ENCODE measurements around the gene NTRK2.

NTRK2 gene

DNA sequence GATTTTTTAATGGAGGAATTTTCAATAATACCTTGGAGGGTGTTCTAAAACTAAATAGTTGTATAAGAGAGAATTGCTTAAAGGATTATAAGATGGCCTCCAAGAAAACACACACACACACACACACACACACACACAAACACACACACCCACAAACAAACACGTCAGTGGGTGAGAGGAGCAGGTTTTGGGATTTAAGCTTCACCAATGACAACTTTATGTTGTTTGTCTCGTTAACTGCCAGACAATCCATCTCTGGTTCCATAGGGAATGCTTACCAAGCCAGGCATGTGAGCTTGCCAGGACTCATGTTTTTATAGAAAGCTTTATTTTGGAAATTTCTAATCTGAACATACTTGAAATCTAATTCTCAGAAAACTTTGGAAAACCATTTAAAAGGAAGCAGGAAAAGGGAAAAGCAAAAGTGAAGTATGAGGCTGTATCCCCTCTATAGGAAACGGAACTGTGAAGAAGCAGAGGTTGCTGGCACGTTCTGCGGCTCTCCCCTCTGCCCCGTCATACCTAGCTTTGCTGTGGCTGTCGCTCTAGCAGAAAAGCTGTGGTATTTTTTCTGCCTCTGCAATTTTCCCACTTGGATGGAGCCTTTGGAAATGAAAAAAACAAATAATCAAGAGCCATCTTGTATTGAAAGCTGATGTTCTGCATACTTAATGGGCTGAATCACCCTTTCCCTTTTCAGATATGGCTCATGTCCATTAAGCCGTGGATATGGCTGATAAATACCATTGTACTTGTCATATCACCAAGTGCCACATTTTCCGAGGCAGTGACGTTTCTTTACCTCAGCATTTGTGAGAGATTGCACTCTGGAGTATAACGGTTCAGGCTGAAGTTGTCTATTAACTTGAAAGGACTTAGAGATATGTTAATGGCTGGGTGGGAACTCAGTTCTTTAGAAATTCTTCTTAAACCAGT lies 112.7 kb downstream of the NTRK2 start:
- H3K4me3 ChIP-seq (ENCODE audit: low read depth, low read length): no peak overlapping the region
- TF ChIP-seq, protein P1, sequence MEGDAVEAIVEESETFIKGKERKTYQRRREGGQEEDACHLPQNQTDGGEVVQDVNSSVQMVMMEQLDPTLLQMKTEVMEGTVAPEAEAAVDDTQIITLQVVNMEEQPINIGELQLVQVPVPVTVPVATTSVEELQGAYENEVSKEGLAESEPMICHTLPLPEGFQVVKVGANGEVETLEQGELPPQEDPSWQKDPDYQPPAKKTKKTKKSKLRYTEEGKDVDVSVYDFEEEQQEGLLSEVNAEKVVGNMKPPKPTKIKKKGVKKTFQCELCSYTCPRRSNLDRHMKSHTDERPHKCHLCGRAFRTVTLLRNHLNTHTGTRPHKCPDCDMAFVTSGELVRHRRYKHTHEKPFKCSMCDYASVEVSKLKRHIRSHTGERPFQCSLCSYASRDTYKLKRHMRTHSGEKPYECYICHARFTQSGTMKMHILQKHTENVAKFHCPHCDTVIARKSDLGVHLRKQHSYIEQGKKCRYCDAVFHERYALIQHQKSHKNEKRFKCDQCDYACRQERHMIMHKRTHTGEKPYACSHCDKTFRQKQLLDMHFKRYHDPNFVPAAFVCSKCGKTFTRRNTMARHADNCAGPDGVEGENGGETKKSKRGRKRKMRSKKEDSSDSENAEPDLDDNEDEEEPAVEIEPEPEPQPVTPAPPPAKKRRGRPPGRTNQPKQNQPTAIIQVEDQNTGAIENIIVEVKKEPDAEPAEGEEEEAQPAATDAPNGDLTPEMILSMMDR (IDR thresholded peaks at IDR 0.05; ENCODE audit: borderline replicate concordance, insufficient read depth, low read depth, low read length): no peak

DNA sequence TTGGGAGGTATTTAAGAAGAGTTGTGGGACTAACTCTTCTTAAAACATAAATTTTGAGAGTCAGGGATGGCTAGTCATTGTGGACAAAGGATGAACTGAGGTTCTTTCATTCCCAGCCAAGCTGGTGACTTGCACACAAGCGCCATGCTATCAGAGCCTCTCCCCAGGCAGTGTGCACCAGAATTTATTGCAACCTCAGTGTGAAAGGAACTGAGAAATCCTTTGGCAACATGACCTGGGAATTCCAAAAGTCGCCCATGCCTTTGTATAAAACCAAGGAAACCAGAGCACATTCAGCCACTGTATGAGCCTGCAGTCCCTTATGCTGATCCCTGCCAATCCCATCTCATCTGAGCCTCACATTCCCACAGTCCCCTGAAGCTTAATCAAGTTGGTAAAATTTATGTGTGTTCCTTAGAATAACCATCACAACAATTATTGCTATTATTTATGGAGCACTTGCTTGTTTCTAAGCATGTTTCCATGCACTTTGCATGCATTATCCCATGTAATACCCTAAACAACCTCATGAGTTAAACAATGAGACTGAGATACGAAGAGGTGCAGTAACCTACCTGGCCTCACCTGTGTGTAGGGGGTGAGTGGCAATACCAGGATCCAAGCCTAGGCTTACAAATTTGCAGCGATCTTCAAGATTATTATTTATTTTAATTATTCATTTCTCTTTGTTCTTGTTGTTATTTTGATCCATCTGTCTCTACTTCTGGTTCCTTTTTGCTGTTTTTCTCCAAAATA lies 116.4 kb downstream of the NTRK2 start:
- TF ChIP-seq, protein P1 (IDR thresholded peaks at IDR 0.05; ENCODE audit: borderline replicate concordance, insufficient read depth, low read depth, low read length): no peak
- H3K4me3 ChIP-seq (ENCODE audit: low read depth, low read length): no peak overlapping the region

DNA sequence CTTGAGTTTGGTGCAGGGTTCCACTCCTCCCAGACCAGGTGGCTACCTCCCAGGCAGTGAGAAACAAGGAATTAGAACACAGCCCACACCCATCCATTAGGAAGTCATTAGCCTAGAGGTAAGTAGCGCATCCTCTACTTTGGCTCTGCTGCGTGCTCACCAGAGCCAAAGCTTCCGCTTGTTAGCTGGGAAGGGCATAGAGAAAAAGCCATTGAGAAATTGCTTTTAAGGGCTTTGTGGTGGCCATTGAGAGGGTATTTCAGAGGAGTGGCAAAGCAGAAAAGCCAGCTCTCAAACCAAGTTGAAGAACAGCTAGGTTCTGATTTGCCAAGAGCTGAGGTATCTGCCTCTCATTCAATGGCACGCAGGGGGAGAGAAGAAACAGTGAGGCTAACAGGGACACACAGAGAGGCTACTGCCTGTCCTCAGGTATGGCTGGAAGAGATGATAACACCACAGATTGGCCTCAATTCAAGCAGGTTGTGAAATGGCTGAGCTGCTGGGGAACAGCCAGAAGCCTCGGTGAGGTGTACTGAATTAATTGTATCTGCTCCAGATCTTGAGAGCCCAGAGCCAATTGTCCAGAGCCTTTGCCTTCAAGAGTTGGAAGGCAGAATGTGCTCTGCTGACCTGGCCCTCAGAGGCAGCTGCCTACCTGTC lies 119.4 kb downstream of the NTRK2 start:
- TF ChIP-seq, protein P1 (IDR thresholded peaks at IDR 0.05; ENCODE audit: borderline replicate concordance, insufficient read depth, low read depth, low read length): no peak
- H3K4me3 ChIP-seq (ENCODE audit: low read depth, low read length): no peak overlapping the region

DNA sequence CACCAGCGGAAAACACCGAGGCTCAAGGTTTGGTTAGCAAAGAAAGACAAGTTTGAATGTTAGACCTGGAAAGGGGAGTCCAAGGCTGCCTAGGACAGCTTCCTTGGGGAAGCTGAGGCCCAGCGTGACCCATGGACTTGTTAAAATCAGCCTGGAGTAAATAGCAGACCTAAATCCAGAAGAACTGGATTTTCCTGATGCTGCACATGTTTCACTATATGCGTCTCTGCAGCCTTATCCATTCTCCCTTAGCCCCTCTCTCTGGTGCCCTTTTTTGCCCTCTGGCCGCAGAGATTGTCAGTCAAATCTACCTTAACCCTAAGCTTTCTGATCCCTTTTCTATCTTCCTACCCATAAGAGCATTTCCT lies 119.9 kb downstream of the NTRK2 start:
- TF ChIP-seq, protein P1 (IDR thresholded peaks at IDR 0.05; ENCODE audit: borderline replicate concordance, insufficient read depth, low read depth, low read length): no peak
- no peak overlapping the region for H3K4me3 ChIP-seq (ENCODE audit: low read depth, low read length)

DNA sequence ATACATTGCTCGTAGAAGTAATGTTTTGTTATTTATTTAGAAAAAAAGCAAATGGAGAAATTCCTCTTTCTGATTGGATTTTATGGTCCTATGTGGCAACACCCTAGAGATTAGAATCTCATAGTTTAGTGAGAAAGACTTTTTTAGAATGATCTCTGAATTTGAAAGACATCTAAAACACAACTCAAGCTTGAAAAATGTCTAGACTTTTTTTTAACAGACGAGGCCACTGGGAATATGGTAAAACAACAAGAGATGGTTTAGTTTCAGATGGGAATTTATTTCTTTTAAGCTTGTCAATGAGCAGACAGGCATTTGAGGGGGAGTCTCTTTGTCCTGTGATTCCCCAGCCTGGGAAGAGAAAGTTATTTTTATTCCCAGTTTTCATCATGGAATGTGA lies 122.1 kb downstream of the NTRK2 start:
- TF ChIP-seq, protein P1 (IDR thresholded peaks at IDR 0.05; ENCODE audit: borderline replicate concordance, insufficient read depth, low read depth, low read length): no peak
- no peak overlapping the region for H3K4me3 ChIP-seq (ENCODE audit: low read depth, low read length)

DNA sequence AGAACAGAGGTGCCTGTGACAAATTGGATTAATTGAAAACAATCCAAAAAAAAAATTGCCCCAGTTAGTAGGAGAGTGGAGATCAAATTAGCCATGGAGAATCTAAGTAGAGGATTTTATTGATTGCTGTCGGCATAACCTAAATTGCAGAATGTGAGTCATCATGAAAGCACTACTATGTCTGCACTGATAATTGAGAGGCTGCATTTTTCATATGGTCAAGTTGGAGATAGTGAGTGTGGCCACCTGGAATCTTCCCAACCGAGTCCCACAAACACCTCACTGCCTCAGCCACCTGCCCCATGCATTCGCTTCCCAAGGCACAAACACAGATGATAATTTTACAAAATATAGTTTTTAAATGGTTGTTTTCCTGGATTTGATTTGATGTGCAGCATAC lies 123.7 kb downstream of the NTRK2 start:
- TF ChIP-seq, protein P1 (IDR thresholded peaks at IDR 0.05; ENCODE audit: borderline replicate concordance, insufficient read depth, low read depth, low read length): no peak
- no peak overlapping the region for H3K4me3 ChIP-seq (ENCODE audit: low read depth, low read length)

Data from GM12875 (cell line).